Stimulated activated CD4-positive, alpha-beta T cell treated with anti-CD3 and anti-CD28 coated beads, TNF-alpha, amount 100 ng/mL, for 24 hours (primary cell): ENCODE data around the gene CREB5.
"Not testable (repeated sequence)": the region's sequence is repeated elsewhere in the genome, so short reads cannot be mapped to it uniquely, and the experiment has no call there.

Source experiments
- DNase-seq, 3 experiments: peaks; one replicate each; pipeline ENCODE4 v3.0.0-alpha.2; 2020; ENCODE audit warnings: low read depth in 3 of 3

CREB5 gene

DNA sequence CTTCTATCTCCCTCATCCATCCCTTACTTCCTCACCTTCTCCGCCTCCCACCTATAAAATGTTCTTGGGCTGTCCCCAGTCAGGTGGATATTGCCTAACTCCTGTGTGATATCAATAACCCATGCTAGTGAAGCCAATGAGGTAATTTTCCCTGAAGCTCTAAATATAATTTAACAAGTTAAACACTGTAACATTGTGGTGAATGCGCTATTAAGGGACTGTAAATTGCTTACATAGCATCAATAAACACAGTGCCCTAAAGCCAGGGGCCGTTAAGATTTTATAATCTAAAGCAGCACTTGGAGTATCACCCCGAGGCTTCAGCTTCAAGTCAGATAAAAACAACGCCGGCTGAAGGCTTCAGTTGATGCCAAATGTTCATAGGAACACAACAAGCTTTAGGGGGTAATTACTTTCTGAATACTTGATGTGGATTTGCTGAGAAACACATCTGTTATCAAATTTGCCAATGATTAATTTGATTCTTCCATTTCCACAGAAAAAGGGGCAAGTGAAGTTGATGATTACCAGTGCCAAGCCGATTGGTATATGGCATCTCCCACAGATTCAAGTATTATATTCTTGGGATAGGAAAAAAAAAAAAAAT is 138.4 kb downstream of the CREB5 start:
- no peak for DNase-seq

DNA sequence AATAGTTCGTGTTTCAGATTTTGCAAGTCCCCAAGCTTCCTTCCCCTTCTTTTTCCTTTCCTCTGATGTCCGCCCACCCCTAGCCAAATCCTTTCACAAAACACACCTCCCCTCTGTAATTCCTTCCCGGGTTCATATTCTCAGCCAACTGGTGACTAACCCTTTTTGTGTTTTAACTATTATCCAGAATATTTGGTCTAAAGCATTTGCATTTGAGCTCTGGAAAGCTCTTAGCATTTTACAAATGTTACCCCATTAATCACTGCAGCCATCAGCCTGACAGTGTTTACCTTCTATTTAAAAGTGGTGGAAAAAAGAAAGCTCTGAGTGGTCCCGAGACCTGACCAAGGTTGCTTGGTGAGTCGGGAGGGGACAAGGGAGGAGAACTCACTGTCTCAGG is 139.0 kb downstream of the CREB5 start:
- DNase-seq, result no peak

DNA sequence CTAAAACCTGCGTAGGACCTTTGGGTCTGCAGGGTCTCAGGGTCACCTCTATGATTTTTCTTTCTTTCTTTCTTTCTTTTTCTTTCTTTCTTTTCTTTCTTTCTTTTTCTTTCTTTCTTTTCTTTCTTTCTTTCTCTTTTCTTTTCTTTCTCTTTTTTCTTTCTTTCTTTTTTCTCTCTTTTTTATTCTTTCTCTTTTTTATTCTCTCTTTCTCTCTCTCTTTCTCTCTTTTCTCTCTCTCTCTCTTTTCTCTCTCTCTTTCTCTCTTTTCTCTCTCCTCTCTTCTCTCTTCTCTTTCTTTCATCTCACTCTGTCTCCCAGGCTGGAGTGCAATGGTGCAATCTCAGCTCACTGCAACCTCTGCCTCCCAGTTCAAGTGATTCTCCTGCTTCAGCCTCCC is 139.4 kb downstream of the CREB5 start:
- DNase-seq, result not testable (repeated sequence)

DNA sequence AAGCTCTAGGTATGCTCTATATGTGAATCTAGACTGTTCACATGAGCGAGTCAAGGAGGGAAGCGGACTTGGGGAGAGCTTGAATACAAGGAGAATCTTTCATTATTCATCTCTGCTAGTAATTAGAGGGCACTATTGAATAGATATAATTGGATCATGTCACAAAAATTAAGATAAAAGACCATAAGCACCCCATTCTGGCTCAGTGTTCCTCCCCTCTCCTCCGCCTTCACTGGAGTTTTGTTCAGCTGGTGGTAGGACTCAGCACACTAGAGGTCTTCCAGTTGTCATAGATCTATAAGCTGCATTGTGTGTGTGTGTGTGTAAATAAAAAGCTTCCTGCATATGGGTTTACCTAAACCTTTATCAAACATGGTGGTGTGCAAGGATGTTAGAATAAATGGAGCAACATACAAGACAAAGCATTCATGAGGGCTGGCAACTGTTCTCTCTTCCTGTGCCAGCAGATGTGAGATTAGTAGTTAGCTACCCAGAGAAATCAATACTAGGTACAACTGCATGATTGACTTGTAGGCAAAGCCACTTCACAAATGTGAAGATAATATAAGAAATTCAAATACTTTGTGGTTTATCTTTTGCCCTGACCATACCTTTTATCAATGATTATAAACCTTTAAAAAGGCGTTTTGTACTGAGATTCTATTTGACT is 142.6 kb downstream of the CREB5 start:
- no peak for DNase-seq

DNA sequence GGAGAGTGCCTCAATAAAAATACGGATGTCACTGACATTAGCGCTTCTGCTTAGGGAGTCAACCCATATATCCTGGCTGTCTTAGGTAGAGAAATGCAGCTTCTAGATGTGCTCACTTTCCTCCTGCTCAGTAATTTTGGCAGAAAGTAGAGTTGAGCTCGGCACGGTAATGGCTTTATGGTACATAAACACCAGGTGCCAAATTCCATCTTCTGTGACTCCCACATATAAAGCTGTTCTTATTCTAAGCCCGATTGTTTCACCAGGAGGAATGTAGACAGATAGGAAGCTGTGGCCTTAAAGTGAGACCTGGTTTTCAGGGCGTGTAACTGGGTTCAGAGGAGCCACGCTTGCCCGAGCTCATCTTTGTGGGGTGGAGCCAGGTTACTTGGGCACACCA is 143.7 kb downstream of the CREB5 start:
- DNase-seq, result no peak

DNA sequence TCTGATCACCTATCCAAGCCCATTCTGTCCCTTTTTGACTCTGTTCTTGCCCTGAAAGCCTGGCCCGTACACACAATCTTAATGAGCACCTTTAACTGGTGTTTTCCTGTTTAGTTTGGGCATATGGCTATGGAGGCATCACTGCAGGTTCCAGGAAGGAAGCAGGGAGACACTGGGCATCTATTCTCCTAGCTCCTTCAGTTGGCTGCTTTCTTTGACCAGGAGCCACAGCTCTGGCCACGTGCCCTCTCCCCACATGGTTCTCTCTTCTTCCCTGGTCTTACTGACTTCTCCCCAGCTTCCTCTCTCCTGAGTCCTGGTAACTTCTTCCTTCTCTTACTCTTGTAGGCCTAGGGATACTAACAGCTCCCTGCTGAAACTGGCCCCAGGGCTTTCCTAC is 144.4 kb downstream of the CREB5 start:
- DNase-seq, result no peak

DNA sequence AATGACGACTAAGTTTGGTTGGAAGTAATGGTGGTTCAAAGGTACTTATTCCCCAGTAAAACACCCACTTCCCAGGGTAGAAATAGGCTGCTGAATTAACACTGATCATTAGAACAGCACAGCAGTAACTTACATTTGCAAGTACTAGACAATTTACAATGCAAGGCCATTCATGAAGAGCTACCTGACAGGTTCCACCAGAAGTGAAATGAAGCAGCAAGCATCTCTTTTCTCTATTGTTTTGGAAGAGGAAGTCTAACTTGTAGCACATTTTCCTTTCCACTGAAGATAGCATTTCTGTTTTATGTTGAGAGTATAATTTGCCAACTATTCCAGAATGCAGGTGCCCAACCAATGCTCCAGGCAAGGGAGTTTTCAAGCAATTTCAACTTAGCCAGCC is 145.9 kb downstream of the CREB5 start:
- DNase-seq, result no peak

DNA sequence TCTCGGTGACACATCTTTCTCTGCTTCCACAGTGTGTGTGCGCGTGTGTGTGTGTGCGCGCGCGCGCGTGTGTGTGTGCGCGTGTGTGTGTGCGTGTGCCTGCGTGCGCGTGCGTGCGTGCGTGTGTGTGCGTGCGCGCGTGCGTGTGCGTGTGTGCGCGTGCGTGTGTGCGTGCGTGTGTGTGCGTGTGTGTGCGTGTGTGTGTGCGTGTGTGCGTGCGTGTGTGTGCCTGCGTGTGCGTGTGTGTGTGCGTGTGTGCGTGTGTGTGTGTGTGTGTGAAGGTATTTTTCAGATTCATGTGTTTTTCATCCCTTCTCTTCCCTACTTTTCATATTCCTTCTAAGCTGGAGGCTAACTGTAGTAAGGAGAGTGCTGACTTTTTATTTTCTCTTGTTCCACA is 148.4 kb downstream of the CREB5 start:
- DNase-seq, result no peak

DNA sequence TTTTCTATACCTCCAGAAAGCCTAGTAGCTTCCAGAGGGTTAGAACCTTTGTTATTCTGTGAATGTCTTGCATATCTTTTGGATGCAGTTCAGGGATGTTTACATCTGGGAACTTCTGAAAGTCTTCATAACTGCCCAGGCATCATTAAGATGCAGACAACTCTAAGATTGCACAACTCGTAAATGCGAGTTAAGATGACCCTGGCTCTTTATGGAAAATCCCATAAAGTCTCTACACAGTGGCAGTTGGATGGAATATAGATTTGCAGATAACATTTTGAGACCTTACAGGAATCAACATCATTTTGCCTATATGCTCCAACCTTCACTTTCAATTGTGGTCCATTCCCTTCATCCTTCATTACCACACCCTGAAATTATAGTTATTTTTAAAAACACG is 151.7 kb downstream of the CREB5 start:
- no peak for DNase-seq

DNA sequence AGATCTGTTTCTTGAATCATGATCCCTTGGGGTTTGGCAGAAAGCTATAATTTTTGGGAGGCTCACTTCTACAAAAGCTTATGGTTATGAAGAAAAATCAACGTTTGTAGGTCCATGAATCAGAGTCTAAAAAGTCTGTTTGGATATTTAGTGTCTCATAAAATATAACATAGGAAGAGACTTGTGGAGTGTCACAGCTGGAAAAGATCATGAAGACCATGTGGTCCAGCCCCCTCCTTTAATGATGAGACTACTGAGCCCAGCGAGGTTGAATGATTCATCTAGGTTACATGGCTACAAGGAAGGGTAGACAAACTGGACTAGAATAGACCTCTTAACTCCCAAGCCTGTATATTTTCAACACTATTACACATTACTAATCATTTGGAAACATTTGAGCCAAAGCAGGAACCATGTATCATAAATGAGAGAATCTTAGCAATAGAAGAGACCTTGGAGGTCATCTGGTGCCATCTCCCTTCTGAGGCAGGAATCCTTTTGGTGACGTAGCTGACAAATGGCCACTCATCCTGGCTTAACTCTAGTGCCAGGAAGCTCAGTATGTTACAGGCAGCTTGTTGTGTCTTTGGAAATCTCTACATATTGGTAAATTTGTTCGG is 152.5 kb downstream of the CREB5 start:
- DNase-seq, result no peak

DNA sequence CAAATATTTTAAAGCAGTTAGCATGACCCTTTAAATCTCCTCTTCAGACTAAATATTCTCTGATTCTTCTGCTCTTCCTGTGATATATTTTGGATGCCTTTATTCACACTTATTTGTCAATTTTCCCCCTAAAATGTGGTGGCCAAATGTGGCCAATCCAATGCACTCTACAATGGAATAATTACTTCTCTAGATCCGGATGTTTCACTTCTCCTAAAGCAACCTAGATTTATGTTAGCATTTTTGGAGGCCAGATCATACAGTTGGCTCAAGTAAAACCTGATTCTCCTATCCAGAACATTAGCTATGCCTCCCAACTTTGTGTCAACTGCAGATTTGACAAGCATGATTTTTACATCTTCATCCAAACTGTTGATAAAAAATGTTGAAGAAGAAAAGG is 153.7 kb downstream of the CREB5 start:
- DNase-seq, result no peak

DNA sequence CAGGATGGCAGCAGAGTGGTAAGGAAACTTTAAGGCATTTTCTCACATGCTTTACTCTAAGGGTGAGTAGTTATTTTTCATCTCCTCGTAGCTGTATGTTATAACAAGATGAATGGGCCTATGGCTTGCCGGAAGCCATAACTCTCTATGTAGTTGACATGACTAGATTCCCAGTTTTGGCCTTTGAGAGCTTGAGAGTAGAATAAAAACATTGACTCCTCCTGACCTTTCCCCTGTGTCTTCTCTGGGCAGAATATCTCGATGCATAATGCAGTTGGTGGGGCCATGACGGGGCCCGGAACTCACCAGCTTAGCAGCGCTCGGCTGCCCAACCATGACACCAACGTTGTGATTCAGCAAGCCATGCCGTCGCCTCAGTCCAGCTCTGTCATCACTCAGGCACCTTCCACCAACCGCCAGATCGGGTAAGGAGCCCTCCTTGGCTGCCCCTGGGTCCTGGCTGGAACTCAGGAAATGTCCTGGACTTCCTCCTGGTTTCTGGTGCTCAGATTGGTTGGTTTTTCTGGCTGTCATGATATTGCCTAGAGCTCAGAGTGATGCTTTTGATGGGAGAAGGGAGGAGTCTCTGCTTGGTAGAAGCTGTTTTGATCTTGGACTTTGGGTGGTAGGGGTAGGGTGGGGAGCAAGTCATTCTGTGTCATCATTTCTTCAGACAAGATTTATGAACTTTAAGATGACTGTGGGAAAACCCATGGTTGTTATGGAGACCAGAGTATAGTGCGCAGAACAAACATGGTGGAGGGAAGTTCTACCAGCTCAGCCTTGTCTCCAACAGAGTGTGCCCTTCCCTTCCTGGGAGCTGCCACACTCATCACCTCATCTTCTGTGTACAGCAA is 158.0 kb downstream of the CREB5 start:
- DNase-seq, result no peak

DNA sequence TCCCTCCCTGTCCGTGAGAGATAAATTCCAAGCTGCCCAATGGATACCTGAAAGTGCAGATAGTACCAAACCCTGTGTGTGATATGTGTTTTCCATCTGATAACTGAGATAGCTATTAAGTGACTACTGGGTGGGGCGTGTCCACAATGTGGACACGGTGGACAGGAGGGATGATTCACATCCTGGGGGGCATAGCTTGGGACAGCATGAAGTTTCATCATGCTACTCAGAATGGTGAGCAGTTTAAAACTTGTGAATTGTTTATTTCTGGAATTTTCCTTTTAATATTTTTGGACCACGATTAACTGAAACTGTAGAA is 158.6 kb downstream of the CREB5 start:
- no peak for DNase-seq

DNA sequence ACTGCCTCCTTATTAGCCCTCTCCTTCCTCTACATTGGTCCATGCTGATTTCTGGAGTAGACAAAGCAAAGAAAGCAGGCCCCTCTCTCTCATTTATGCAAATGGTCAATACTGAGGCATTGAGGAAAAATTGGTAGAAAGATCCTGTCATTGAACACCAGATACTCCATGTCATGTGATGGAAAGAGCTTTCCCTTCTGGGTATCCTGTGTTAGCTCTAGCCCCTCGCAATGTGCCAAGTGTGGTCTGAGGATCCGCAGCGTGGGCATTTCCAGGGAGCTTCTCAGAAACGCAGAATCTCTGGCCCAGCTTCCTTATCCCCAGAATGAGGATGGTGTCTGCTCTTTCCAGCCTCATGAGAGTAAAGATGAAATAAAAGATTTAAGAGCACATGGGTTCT is 159.1 kb downstream of the CREB5 start:
- no peak for DNase-seq

DNA sequence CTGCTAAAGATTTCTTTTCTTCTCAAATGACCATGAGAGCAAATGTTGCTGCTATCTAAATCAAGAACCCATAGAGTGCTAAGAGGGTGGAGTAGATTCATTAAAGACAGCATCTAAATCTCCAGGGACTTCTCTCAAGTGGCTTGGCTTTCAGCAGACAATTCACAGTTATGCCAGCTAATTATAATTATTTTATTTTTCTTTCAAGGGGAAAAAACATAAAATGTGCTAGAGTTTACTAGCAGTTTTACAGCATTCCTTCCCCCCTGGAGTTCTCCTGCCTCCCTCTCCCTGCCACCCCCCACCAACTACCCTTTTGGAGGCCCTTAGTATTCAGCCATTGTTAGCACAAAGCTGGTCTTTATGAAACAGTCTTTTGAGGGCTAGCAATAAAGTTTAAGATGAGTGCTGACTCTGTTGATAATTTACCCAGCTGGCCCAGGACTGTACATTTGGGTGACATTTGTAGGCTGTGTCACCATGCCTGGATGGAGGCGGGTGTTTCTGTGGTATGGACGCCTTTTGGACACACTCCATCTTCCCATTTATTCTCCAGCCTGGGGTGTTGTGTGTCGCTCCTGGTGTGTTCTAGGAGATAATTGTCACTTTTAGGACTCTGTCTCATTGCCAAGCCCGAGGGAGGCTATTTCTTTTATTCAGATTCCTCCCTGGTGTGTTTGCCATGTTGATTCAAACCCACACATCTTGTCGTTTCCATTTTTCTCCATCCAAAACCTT is 160.2 kb downstream of the CREB5 start:
- DNase-seq, result no peak

DNA sequence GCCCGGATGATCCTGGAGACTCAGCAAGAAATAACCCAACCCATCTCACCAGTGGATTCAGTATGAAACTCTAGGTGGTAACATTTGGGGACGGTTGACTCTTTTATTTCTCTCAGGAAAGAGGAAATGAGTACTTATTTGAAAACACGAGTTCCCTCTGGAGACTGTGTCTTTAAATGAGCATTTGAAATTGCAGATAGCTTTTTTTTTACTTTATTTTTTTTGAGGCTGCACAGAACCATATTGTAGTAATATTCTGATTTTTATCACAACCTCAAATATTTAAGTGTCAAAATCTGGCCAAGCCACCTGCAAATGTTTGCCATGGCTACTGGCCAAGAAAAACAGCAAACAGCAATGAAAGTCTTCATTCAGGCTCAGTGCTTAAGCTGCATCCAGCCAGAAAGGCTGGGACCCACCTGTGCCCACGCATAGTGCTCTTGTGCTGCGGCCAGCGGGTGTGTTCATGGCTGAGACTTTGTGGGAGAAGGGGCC is 160.8 kb downstream of the CREB5 start:
- DNase-seq, result no peak

DNA sequence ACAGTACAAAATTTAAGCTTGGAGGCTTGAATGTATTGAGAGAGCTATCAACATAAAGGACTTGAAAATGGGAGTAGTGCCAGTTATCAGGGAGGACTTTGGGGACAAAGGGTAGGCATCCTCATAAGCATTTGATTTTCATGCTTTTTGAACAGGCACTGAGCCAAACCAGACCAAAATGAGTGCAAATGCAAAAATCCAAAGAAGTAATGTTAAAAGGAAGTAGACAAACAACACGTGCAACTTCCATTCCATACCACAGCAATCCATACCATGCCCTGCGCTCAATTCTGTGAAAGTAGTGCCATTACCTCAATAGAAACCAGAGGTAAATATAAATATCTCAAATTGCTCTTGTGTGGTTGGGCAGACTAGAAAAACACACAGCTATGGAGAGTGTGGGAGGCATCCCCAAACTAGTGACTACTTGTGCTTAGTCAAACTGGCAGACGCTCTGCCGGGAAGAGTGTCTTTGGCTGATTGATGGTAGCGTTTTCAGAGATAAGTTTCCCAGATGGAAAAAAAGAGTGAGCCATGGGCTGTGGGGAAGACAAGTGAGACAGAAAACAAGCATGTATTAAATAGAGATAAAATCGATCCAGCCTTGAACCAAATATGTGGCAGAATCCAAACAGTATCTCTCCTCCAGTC is 161.5 kb downstream of the CREB5 start:
- DNase-seq, result no peak

DNA sequence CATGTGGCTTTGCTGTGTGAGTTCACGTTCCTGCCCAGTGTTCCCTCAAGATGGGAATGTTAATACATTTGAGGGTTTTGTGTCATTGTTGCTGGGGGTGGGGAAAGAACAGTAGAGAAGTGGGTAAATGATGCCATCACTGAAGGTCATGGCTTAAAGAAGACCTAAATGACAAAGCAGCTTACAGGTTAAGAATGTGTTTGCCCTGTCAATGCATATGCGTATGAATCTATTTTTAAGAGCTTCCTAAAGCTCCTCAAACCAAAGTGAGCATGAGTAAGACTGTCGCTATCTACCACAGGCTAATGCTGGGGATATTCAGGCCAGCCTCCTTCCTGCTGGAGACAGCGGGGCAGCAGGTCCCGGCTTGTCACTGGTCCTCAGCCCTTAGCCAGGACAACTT is 162.9 kb downstream of the CREB5 start:
- DNase-seq, result no peak

DNA sequence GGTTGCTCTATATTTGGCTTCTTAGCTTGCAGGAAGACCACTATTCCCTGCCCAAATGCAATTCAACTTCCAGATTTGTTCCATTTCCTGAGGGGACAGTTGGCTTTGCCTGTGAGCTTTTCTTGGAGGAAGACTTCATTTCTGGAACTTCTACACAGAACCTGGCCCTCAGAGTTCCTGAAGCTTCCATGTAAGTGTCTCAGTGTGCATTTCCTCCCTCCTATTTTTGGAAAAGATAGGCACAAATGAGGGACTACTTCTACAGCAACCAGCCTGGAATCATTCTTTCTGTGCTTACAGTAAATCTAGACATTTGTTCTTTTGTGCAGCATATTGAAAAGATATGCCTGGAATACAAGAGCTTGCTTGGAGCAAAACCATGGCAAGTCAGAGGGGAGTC is 164.3 kb downstream of the CREB5 start:
- no peak for DNase-seq

DNA sequence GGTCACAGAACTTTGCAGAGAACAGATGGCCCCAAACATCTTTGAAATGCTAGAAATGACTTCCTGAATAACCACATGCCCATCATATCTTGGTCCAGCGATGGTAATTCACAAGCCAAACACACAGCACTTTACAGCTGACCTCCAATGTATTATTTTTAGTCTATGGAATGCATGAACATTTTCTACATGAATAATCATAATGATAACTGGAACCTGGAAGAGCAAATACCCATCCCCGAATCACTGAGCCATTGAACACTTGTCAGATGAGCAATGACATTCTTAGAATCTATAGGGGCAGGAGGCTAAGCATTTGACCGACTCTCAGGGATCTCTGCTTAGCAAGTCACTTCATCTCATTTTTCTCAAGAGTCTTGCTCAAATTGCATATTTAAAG is 167.3 kb downstream of the CREB5 start:
- no peak for DNase-seq

DNA sequence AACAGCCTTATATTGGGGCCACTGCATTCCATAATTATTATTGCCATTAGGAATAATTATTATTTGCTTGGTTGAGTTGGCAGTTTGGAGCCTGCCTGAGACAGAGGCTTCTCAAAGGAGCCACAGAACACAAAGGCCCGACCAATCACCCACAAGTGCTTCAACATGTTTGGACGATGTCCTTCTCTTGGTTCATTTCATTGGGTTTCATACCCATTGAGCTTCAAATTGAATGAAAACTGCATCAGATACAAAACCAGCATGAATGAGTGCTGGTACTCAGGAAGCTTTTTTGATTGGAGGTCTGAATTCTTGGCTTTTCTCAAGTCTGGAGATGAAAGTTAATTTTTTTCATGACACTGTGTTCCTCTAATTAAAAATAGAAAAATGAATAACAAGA is 168.3 kb downstream of the CREB5 start:
- DNase-seq, result no peak
